GM10847 (cell line): ENCODE measurements around the gene ADK.

Experiments used
- POLR2A ChIP-seq: IDR thresholded peaks from 2 replicates; pipeline ENCODE4 v1.6.1; 2011; ENCODE audit not compliant: insufficient read length; ENCODE audit errors: extremely low read depth

Gene ADK

GRCh38 chr10:74530981-74531380, 380.0 kb downstream of the ADK start:
- no peak for TF ChIP-seq POLR2A

- no peak for TF ChIP-seq POLR2A
Observed at GRCh38 chr10:74539317-74539716, 388.3 kb downstream of the ADK start.

- no peak for TF ChIP-seq POLR2A
Observed at GRCh38 chr10:74541375-74541774, 390.4 kb downstream of the ADK start.

- TF ChIP-seq POLR2A, result no peak
Observed at GRCh38 chr10:74542077-74542476, 391.1 kb downstream of the ADK start.

GRCh38 chr10:74543276-74543675, 392.3 kb downstream of the ADK start:
- no peak for TF ChIP-seq POLR2A

- TF ChIP-seq POLR2A, result no peak
Observed at GRCh38 chr10:74544106-74544505, 393.1 kb downstream of the ADK start.

GRCh38 chr10:74548676-74549075, 397.7 kb downstream of the ADK start:
- no peak for TF ChIP-seq POLR2A

- no peak for TF ChIP-seq POLR2A
Observed at GRCh38 chr10:74556072-74556705, 405.2 kb downstream of the ADK start.

GRCh38 chr10:74557098-74557497, 406.1 kb downstream of the ADK start:
- TF ChIP-seq POLR2A, result no peak

- TF ChIP-seq POLR2A, result no peak
Observed at GRCh38 chr10:74558403-74558802, 407.4 kb downstream of the ADK start.

- TF ChIP-seq POLR2A, result no peak
Observed at GRCh38 chr10:74558897-74559296, 407.9 kb downstream of the ADK start.

- no peak for TF ChIP-seq POLR2A
Observed at GRCh38 chr10:74575191-74575720, 424.2 kb downstream of the ADK start.

GRCh38 chr10:74575912-74576311, 424.9 kb downstream of the ADK start:
- no peak for TF ChIP-seq POLR2A

GRCh38 chr10:74576586-74576985, 425.6 kb downstream of the ADK start:
- no peak for TF ChIP-seq POLR2A

GRCh38 chr10:74582566-74582965, 431.5 kb downstream of the ADK start:
- no peak for TF ChIP-seq POLR2A

GRCh38 chr10:74585231-74586087, 434.4 kb downstream of the ADK start:
- no peak for TF ChIP-seq POLR2A
